GM19452 (cell line): Measurements from ENCODE around the gene TSTD1.
A peak's percentile ranks its signal among the peaks of the same experiment; 100 is the strongest.

Experiments used
- ATAC-seq: cut with Tn5 transposase; IDR thresholded peaks from one replicate; pipeline ENCODE4 v1.9.1; 2021; ENCODE audit not compliant: unreplicated experiment

The TSTD1 gene, protein sequence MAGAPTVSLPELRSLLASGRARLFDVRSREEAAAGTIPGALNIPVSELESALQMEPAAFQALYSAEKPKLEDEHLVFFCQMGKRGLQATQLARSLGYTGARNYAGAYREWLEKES

DNA sequence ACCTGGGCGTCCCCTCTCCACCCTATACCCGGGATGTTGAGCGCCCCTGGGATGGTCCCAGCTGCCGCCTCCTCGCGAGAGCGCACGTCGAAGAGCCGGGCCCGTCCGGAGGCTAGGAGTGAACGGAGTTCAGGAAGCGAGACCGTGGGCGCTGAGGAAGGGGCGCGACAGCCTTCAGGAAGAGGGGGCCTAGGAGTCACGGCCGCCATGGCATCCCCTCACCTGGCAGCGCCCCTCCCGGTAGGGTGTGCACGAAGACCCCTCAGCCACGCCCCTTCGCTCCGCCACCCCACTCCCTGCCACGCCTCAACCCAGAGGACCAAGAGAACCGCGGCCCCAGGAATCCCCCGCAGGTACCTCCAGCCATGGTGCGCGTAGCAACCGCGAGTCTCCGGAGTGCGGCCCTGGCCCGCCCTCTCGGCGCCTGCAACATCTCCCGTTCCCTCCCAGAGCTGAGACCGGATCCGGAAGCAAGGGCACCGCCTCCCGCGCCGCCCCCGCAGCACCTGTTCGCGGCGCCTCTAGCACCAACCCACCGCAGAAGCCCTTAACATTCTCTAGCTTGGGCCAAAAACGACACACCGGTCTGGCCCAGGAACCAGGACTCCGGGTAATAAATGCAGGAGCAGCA is at the start of gene TSTD1:
TSS of gene TSTD1 (minus strand) at position 442 of the 631 bp plus-strand sequence. CDS start at position 367, 75 bp downstream.
- peak; percentile 80 for ATAC-seq

- ATAC-seq = no peak
Measured at GRCh38 chr1:161086457-161086856, 47.7 kb upstream of the TSTD1 start.

DNA sequence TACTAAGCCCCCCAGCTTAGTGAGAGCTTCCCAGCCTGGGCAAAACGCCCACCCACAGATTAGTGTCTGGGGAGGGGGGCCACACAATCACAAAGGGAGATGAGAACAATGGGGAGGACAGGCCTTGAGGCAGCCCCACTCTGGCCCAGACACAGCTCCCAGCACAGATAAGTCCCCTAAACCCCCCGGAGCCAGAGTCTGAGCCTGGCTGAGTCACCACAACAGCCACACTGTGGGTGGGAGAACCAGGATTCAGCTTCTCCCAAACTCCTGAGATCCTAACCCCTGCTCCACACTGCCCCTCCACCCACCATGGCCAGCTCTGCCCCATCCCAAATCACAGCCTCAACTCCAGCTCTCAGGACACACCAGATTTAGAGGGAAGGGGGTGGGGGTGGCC is 46.4 kb upstream of the TSTD1 start:
- no peak for ATAC-seq

GRCh38 chr1:161084597-161084988 is 45.8 kb upstream of the TSTD1 start:
- ATAC-seq = no peak

- ATAC-seq = no peak
Measured at GRCh38 chr1:161083748-161084596, 45.2 kb upstream of the TSTD1 start.

DNA sequence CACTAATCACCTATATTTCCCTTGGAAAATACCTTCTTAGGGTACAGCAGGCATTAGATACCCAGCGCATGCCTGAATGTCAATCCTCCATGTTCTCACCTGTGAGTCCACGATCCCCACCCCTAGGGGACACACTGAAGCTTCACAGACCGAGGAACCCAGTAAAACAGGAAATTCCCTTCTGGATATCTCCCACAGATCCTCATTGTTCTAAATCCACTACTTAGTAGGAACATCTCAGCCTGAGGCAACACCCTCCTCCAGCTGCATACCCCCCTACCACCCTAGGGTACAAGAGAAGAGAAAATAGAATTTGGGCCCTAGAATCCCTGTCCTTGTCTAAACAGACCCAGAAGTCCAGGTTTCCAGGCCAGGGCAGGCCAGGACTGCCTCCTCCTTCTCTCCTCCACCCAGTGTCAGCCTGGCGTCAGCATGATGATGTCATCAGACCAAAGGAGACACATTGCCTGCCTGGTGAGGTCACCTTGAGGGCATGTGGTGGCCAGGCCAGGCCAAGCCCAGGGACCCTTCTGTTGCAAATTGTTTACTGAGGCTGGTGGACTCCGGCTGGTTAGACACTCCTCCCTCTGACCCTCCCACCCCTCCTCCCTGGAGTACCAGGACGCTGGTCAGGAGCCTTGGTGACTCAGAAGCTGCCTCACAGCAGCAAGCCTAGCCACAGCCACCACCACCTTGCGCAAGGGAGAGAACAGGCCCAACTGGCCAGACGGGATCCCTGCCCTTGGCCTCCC is 44.4 kb upstream of the TSTD1 start:
- no peak for ATAC-seq

GRCh38 chr1:161082483-161082882 is 43.7 kb upstream of the TSTD1 start:
- ATAC-seq = no peak

DNA sequence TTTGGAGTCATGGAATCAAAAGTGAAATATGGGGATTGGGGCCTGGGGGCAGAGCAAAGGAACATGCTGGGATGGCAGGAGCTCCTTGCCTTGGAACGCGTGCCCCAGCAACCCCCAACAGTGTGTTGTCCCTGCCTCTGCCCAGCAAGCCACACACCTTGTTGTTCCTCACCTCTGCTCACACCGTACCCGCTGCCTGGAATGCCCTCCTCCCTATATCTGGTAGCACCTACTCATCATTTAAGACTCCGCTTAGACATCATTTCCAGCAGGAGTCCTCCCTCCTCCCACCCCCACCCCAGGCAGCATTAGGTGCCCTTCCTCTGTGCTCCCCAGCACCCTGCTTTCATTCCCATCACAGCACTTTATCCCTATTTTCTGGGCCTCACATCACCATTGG is 42.8 kb upstream of the TSTD1 start:
- no peak for ATAC-seq

DNA sequence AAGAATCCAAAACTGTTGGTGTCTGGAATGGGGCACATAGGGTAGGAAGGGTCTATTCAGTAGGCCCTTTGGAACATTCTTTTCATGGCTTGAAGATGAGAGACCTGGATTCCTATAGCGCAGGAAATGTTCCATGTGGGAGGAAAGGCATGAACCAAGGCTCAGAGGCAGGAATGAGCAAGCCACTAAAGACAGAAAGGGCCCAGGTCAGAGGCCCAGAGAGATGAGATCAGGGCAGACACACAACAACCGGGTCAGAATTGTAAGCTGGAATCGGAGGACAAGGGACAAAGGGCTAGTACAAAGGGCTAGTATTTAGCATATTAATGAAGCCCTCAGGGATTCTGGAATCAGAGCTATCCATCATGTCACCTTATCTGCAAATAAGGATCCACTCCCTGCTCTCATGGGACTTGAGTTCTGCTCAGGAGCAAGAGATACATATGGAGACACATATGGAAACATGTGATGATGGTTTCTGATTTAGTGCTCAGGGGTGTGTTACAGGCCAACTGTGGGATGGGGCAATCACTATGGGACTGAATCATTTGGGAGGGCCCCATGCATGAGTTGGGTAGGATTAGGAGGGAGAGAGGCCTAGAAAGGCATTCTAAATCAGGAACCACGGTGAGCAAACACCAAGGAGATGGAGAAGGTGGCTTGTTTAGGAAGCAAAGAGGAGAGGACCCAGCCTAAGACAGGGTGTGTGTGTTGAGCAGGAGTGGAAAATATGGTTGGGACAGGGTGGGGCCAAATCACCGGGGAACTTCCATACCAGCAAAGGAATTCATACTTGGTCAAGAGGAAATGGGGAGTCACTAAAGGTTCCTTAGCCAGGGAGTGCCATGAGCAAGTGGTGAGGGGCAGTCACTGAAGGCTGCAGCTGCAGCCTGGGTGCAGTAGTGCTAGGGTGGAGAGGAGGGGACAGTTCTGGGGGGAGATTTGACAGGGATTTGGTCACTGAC is 42.0 kb upstream of the TSTD1 start:
- no peak for ATAC-seq

- ATAC-seq = no peak
Measured at GRCh38 chr1:161079436-161080110, 40.8 kb upstream of the TSTD1 start.

DNA sequence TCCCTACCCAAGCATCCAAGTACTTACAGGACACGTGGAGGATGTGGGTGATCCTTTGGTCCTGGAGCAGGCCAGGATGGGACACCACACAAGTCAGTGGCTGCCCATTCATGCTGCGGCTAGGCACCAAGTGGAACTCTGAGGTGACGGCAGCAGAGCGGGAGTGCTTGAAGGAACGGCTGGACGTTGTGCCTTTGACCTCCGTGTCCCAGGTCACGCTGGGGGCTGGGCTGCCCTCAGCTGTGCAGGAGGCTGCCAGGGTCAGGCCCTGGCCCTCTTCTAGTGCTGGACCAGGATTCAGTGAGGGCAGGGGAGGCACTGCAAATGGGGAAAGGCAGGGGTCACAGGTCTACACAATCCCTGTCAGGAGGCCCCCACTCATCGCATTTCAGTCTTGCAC is 38.7 kb upstream of the TSTD1 start:
- no peak for ATAC-seq

GRCh38 chr1:161076410-161076809 is 37.6 kb upstream of the TSTD1 start:
- no peak for ATAC-seq

GRCh38 chr1:161074676-161075368 is 36.1 kb upstream of the TSTD1 start:
- ATAC-seq = no peak

DNA sequence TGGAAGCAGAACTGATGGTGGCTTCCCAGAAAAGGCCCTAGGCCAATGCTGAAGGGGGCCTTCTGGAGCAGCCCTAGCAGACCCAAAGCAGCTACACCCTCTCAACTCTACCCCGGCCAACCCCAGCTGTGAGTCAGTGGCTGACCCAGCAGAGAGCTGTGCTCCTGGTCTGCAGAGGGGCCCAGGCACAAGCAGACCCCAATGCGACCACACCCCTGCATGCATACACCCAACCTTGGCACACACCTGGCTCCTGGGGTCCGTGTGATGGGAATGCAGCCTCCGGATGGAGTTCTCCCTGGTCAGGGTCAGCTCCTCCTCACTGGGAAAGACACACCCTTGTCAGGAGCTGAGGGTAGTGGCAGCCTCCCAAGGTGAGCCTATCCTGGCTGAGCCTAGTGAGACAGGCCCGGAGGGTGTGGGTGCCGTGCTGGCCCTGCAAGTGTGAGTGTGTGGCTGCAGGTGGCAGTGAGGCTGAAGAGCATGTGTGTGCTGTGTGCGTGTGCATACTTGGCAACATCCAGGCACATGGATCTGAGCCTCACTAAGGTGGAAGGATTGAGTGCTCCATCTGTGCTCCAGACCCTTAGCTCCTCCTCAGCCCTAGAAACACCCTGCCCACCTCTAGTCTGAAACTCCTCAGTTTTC is 34.8 kb upstream of the TSTD1 start:
- ATAC-seq = no peak

DNA sequence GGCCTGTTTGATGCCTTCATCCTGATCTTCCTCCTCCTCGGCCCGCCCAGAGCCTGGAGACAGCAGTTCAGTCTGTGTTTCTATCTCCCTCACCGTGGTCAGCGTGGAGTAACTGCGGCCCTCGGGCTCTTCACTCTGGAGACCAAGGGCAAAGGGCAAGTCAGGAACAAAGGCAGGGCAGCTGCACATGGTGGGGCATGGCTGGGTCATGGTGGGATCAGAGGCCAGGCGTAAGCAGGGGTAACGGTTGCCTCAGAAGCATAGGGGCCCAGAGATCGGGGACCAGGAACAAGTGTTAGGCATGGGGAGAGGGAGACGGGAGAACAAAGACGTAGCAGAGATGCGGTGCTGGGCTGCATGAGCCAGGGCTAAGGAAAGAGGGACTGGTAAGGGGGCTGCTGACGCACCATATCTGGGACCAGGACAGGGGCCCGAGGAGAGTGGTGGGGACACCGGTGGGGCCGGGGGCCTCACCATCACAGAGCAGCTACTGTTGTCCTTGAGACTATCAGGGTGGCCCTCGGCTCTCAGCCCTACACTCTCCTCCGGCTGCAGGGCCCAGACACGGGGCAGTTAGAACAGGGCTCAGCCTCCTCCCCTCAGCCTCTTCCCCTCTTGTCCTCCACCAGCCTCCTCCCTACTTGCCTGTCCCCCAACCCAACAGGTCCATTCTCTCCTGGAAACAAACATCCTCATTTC is 34.1 kb upstream of the TSTD1 start:
- ATAC-seq = no peak

DNA sequence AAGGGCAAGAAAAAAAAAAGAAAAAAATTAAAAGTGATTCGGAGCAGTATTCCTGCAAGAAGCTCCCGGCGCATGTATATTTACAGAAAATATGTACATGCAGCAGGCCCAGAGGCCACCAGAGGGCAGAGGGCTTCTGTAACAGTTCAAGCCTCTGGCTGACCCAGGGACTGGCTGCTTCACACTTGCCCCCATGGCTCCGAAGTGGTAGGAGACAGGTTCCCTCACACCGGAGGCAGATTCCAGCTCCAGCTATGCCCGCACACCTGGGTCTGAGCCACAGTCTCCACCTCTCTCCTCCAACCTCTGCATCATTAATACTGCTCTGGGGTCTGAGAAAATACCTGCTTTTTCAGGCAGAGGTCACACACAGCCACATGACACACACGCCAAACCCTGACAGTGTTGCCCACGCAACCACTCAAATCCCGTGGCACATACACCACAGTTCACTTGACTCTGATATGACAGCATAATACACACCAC is 33.2 kb upstream of the TSTD1 start:
- no peak for ATAC-seq

DNA sequence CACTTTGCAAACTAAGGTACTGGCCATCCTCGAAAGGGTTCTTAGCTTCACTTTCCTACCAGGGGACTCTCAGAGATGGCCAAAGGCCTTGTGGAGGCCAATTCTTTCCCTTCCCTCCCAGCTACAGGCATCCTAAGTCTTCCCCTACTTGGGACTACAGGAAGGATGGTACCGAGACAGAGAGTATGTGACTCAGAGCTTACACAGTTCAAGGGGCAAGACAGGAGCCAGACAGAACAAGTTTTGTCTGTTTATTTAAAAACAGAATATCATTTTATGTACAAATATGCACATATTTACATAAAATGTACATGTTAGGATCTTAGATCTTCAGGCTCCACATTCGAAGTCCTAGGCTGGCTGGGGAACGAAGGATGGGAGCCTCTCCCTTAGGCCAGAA is 32.0 kb upstream of the TSTD1 start:
- ATAC-seq = no peak

DNA sequence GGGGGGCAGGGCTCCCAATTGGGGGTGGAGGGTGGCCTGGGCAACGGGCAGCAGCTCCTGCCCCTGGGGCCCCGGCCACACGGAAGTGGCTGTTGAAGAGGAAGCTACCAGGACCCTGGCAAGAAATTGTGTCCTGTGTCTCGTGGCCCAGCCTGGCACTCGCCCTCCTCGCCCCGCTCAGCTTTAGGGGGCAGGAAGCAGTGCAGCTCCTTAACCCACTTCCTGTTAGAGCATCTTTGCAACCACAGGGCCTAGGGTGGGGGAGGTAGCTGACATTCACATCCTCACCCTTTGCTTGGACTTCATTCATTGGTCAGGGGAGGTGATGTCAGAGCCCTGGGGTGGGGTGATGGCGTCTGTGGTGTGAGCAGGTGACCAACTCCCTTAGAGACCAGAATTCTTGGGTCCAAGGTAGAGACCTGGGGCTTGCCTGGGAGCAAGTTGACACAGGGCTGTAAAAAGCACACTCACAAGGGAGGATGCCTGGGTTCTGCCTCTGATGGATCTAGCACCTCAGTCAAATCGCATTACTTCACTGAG is 31.0 kb upstream of the TSTD1 start, which contains the start of gene ARHGAP30:
TSS of gene ARHGAP30 (minus strand) at position 161 of the 540 bp plus-strand sequence. CDS start 267 bp downstream, outside the sequence.
- peak; percentile 89 for ATAC-seq
